Astrocyte (in vitro differentiated cells and primary cell): Measurements from ENCODE around the gene RFLNA. TPM values are rescaled to one million over a fixed set of nuclear protein-coding genes. Genes with fewer than 3 reads are reported as not detected.

Experiments used
- DNase-seq: peaks from one replicate; pipeline ENCODE4 v3.0.0-alpha.2; 2010; ENCODE audit warnings: low read depth
- FAIRE-seq: peaks from 2 replicates; lab custom pipeline; 2011; peaks lifted over from hg19 to GRCh38; lab: Jason Lieb, UNC
- H2AFZ ChIP-seq: 2 replicates; pipeline ENCODE4 v1.6.0; 2012; ENCODE audit warnings: low read depth, low read length, inconsistent platforms
- H3K27ac ChIP-seq: 2 replicates; pipeline ENCODE4 v1.5.1; 2011; ENCODE audit warnings: low read depth, low read length, inconsistent platforms
- H3K27me3 ChIP-seq: 2 replicates; pipeline ENCODE4 v1.6.0; 2011; ENCODE audit warnings: low read length, inconsistent platforms; ENCODE audit not compliant: insufficient read depth
- H3K36me3 ChIP-seq: 2 replicates; pipeline ENCODE4 v1.5.1; 2011; ENCODE audit warnings: low read length, inconsistent platforms; ENCODE audit not compliant: insufficient read depth
- H3K4me1 ChIP-seq: 2 replicates; pipeline ENCODE4 v1.5.1; 2011; ENCODE audit warnings: low read length, inconsistent platforms; ENCODE audit not compliant: insufficient read depth
- H3K4me2 ChIP-seq: 2 replicates; pipeline ENCODE4 v1.6.0; 2012; ENCODE audit warnings: low read length, inconsistent platforms
- H3K4me3 ChIP-seq: 2 replicates; pipeline ENCODE4 v1.5.1; 2011; ENCODE audit warnings: low read depth, mild to moderate bottlenecking, low read length, inconsistent platforms; ENCODE audit not compliant: insufficient read depth
- H3K79me2 ChIP-seq: 2 replicates; pipeline ENCODE4 v1.6.0; 2012; ENCODE audit warnings: mild to moderate bottlenecking, low read length, inconsistent platforms; ENCODE audit not compliant: insufficient read depth
- H3K9ac ChIP-seq: 2 replicates; pipeline ENCODE4 v1.6.0; 2012; ENCODE audit warnings: mild to moderate bottlenecking, low read length, inconsistent platforms
- H3K9me3 ChIP-seq: 2 replicates; pipeline ENCODE4 v1.5.1; 2012; ENCODE audit warnings: low read depth, mild to moderate bottlenecking, low read length, inconsistent platforms; ENCODE audit not compliant: insufficient read depth
- H4K20me1 ChIP-seq: 2 replicates; pipeline ENCODE4 v1.6.0; 2012; ENCODE audit warnings: low read length, inconsistent platforms; ENCODE audit not compliant: insufficient read depth
- H3K27ac Mint-ChIP-seq: one replicate; pipeline ENCODE4 v1.8.0; 2021; ENCODE audit warnings: mild to moderate bottlenecking, mixed read lengths; ENCODE audit not compliant: unreplicated experiment
- H3K27me3 Mint-ChIP-seq: one replicate; pipeline ENCODE4 v1.8.0; 2021; ENCODE audit warnings: low read depth, mixed read lengths; ENCODE audit not compliant: unreplicated experiment
- H3K36me3 Mint-ChIP-seq: one replicate; pipeline ENCODE4 v1.8.0; 2021; ENCODE audit warnings: low read depth, mixed read lengths; ENCODE audit not compliant: unreplicated experiment
- H3K4me1 Mint-ChIP-seq: one replicate; pipeline ENCODE4 v1.8.0; 2021; ENCODE audit warnings: low read depth, mixed read lengths; ENCODE audit not compliant: unreplicated experiment
- H3K4me3 Mint-ChIP-seq: one replicate; pipeline ENCODE4 v1.8.0; 2021; ENCODE audit warnings: mild to moderate bottlenecking, moderate library complexity, mixed read lengths; ENCODE audit not compliant: unreplicated experiment
- H3K9me3 Mint-ChIP-seq: one replicate; pipeline ENCODE4 v1.8.0; 2021; ENCODE audit warnings: mild to moderate bottlenecking, mixed read lengths; ENCODE audit not compliant: unreplicated experiment
- CTCF ChIP-seq: IDR thresholded peaks from 2 replicates; pipeline ENCODE4 v1.5.1; 2011; ENCODE audit warnings: low read depth, mild to moderate bottlenecking, inconsistent platforms, low read length, moderate library complexity; ENCODE audit not compliant: insufficient read depth
- EZH2 ChIP-seq: IDR thresholded peaks from 2 replicates; pipeline ENCODE4 v1.6.1; 2012; ENCODE audit warnings: mild to moderate bottlenecking, low read length, inconsistent platforms; ENCODE audit not compliant: insufficient read depth
- total RNA-seq: library from RNA; stranded (reverse); gene quantifications from 2 replicates; pipeline ENCODE4 v1.2.1, GENCODE V29; 2021

RFLNA gene
- total RNA-seq, 1 donor from 2014 or later = 1.8 TPM

GRCh38 chr12:124334266-124334665 lies 39.4 kb downstream of the RFLNA start:
- no peak for TF ChIP-seq CTCF
- TF ChIP-seq EZH2 = no peak
- H3K4me1 ChIP-seq = no peaks in the 10 kb centered on the region
- H3K36me3 Mint-ChIP-seq = peaks cover 29% of the 10 kb centered on the region
- peaks cover 80% of the 10 kb centered on the region for H4K20me1 ChIP-seq
- H3K27me3 ChIP-seq = no peaks in the 10 kb centered on the region
- no peak overlapping the region for H3K27ac ChIP-seq
- H3K9ac ChIP-seq = no peak overlapping the region
- H3K9me3 Mint-ChIP-seq = peaks cover 2% of the 10 kb centered on the region
- DNase-seq (no peak), FAIRE-seq (no peak)
- H3K27me3 Mint-ChIP-seq = no peaks in the 10 kb centered on the region
- H3K36me3 ChIP-seq = peaks cover 44% of the 10 kb centered on the region
- no peaks in the 10 kb centered on the region for H3K4me1 Mint-ChIP-seq
- no peaks in the 10 kb centered on the region for H3K9me3 ChIP-seq
- no peak overlapping the region for H3K4me3 Mint-ChIP-seq
- peaks cover 19% of the 10 kb centered on the region for H3K79me2 ChIP-seq
- H3K4me3 ChIP-seq = no peak overlapping the region
- peak overlapping the region; percentile 12 for H3K27ac Mint-ChIP-seq
- H3K4me2 ChIP-seq = no peak overlapping the region
- H2AFZ ChIP-seq = no peak overlapping the region

GRCh38 chr12:124334976-124335375 lies 40.1 kb downstream of the RFLNA start:
- Mint-ChIP-seq H3K4me1 (no peaks in the 10 kb centered on the region), H3K4me3 (no peak overlapping the region), H3K36me3 (peaks cover 26% of the 10 kb centered on the region), H3K27ac (peak overlapping the region; percentile 12), H3K9me3 (peaks cover 2% of the 10 kb centered on the region), H3K27me3 (no peaks in the 10 kb centered on the region)
- no peak for FAIRE-seq
- Histone ChIP-seq H3K27me3 (no peaks in the 10 kb centered on the region), H4K20me1 (peaks cover 80% of the 10 kb centered on the region), H3K4me3 (no peak overlapping the region), H3K36me3 (peaks cover 38% of the 10 kb centered on the region), H3K9me3 (no peaks in the 10 kb centered on the region), H3K79me2 (peaks cover 19% of the 10 kb centered on the region), H3K9ac (no peak overlapping the region), H3K27ac (no peak overlapping the region), H3K4me2 (no peak overlapping the region), H3K4me1 (no peaks in the 10 kb centered on the region), H2AFZ (no peak overlapping the region)
- TF ChIP-seq EZH2 (no peak), CTCF (no peak)
- DNase-seq = no peak

GRCh38 chr12:124335426-124336183 lies 40.7 kb downstream of the RFLNA start:
- TF ChIP-seq CTCF = no peak
- TF ChIP-seq EZH2 = no peak

More at GRCh38 chr12:124335426-124336183, 40.7 kb downstream of the RFLNA start:
- no peaks in the 10 kb centered on the region for H3K4me1 Mint-ChIP-seq
- H3K27me3 ChIP-seq = no peaks in the 10 kb centered on the region
- no peaks in the 10 kb centered on the region for H3K27me3 Mint-ChIP-seq
- no peak overlapping the region for H3K4me3 ChIP-seq
- peaks cover 22% of the 10 kb centered on the region for H3K36me3 Mint-ChIP-seq
- no peak overlapping the region for H3K4me3 Mint-ChIP-seq
- H3K9me3 ChIP-seq = no peaks in the 10 kb centered on the region
- FAIRE-seq = no peak
- peaks cover 21% of the 10 kb centered on the region for H3K79me2 ChIP-seq
- peaks cover 2% of the 10 kb centered on the region for H3K9me3 Mint-ChIP-seq
- peaks cover 32% of the 10 kb centered on the region for H3K36me3 ChIP-seq
- no peak overlapping the region for H2AFZ ChIP-seq
- H3K4me1 ChIP-seq = no peaks in the 10 kb centered on the region
- no peak overlapping the region for H3K27ac ChIP-seq
- H3K4me2 ChIP-seq = no peak overlapping the region
- peaks cover 79% of the 10 kb centered on the region for H4K20me1 ChIP-seq
- DNase-seq = no peak
- H3K9ac ChIP-seq = no peak overlapping the region
- no peak overlapping the region for H3K27ac Mint-ChIP-seq
